ENCODE data around the gene VPS37D. TPM values are rescaled to one million over a fixed set of nuclear protein-coding genes. Genes with fewer than 3 reads are reported as not detected.

The VPS37D gene
- polyA plus RNA-seq, 1 donor from 2014 or later, result 52.7 TPM

DNA sequence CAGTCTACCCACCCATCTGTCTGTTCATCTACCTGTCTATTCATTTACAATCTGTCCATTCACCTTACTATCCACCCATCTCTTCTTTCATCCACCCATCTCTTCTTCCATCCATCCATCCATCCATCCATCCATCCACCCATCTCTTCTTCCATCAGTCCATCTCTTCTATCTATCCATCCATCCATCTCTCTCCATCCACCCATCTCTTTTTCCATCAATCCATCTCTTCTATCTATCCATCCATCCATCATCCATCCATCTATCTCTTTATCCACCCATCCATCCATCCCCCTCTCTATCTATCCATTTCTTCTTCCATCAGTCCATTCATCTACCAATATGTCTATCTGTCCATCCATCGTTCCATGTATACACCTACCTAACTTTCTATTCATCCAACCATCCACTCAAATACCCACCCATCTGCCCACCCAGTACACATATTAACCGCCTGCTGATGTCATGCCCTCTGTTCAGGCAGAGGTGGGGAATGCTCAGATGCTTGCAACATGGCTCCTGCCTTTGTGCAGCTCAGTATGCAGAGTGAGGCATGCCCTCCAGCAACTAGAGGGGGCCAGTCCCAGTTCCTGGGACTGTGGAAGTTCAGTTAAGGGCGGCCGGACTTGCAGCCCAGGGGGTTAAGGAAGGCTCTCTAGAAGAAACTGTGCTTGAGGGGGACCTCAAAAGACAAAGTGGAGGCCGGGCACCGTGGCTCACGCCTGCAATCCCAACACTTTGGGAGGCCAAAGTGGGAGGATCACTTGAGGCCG, 32.0 kb upstream of the VPS37D start:
- Histone ChIP-seq H3K4me2 (ENCODE audit: low read length) (no peak overlapping the region), H3K79me2 (replicated peaks; ENCODE audit: insufficient read depth, low read length) (no peaks in the 10 kb centered on the region), H3K9me3 (ENCODE audit: low read length) (no peaks in the 10 kb centered on the region), H3K9ac (ENCODE audit: low read length) (no peak overlapping the region), H3K27ac (ENCODE audit: low read length) (no peak overlapping the region), H3K27me3 (ENCODE audit: insufficient read depth, low read depth, low read length) (no peaks in the 10 kb centered on the region), H2AFZ (ENCODE audit: low read depth, low read length) (no peak overlapping the region), H3K36me3 (ENCODE audit: insufficient read depth, low read length) (no peaks in the 10 kb centered on the region), H3K9me2 (ENCODE audit: insufficient read depth, low read length) (no peaks in the 10 kb centered on the region), H3F3A (ENCODE audit: insufficient read depth, low read length, poor library complexity, severe bottlenecking) (no peaks in the 10 kb centered on the region), H4K20me1 (ENCODE audit: insufficient read depth) (no peaks in the 10 kb centered on the region), H3K4me3 (ENCODE audit: low read length) (no peak overlapping the region)
- TF ChIP-seq TAF1 (IDR thresholded peaks at IDR 0.05; ENCODE audit: low read depth) (no peak), SMC3 (conservative IDR thresholded peaks at IDR 0.05; ENCODE audit: poor library complexity) (no peak), MXI1 (conservative IDR thresholded peaks at IDR 0.05; ENCODE audit: poor library complexity, severe bottlenecking) (no peak), EP300 (conservative IDR thresholded peaks at IDR 0.05; ENCODE audit: poor library complexity, severe bottlenecking) (no peak), EZH2 (IDR thresholded peaks at IDR 0.05; ENCODE audit: borderline replicate concordance, insufficient read depth, low read length, poor library complexity, severe bottlenecking) (no peak), RAD21 (conservative IDR thresholded peaks at IDR 0.05) (no peak), POLR2AphosphoS5 (IDR thresholded peaks at IDR 0.05) (no peak)
- TF ChIP-seq, protein P1, sequence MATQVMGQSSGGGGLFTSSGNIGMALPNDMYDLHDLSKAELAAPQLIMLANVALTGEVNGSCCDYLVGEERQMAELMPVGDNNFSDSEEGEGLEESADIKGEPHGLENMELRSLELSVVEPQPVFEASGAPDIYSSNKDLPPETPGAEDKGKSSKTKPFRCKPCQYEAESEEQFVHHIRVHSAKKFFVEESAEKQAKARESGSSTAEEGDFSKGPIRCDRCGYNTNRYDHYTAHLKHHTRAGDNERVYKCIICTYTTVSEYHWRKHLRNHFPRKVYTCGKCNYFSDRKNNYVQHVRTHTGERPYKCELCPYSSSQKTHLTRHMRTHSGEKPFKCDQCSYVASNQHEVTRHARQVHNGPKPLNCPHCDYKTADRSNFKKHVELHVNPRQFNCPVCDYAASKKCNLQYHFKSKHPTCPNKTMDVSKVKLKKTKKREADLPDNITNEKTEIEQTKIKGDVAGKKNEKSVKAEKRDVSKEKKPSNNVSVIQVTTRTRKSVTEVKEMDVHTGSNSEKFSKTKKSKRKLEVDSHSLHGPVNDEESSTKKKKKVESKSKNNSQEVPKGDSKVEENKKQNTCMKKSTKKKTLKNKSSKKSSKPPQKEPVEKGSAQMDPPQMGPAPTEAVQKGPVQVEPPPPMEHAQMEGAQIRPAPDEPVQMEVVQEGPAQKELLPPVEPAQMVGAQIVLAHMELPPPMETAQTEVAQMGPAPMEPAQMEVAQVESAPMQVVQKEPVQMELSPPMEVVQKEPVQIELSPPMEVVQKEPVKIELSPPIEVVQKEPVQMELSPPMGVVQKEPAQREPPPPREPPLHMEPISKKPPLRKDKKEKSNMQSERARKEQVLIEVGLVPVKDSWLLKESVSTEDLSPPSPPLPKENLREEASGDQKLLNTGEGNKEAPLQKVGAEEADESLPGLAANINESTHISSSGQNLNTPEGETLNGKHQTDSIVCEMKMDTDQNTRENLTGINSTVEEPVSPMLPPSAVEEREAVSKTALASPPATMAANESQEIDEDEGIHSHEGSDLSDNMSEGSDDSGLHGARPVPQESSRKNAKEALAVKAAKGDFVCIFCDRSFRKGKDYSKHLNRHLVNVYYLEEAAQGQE (IDR thresholded peaks at IDR 0.05; ENCODE audit: borderline replicate concordance), result no peak
- TF ChIP-seq, protein P2, sequence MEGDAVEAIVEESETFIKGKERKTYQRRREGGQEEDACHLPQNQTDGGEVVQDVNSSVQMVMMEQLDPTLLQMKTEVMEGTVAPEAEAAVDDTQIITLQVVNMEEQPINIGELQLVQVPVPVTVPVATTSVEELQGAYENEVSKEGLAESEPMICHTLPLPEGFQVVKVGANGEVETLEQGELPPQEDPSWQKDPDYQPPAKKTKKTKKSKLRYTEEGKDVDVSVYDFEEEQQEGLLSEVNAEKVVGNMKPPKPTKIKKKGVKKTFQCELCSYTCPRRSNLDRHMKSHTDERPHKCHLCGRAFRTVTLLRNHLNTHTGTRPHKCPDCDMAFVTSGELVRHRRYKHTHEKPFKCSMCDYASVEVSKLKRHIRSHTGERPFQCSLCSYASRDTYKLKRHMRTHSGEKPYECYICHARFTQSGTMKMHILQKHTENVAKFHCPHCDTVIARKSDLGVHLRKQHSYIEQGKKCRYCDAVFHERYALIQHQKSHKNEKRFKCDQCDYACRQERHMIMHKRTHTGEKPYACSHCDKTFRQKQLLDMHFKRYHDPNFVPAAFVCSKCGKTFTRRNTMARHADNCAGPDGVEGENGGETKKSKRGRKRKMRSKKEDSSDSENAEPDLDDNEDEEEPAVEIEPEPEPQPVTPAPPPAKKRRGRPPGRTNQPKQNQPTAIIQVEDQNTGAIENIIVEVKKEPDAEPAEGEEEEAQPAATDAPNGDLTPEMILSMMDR (IDR thresholded peaks at IDR 0.05; ENCODE audit: poor library complexity, severe bottlenecking), result no peak

DNA sequence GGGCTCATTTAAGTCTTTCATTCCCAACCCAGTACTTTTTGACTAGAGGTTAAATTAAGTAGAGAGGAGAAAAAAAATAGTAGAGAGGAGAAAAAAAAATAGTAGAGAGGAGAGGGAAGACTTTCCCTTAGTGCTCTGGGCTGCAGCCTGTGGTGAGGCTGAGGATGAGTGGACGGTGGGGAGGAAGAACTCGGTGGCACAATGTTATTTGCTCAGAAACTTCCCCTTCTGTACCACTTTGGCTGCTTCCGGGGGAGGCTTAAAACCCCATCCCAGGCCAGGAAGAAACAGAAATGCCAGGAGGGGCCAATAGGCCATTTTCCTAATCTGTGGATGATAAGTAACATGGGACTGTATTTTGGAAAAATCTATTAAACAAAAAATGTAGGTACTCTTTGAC, 28.7 kb upstream of the VPS37D start:
- Histone ChIP-seq H2AFZ (ENCODE audit: low read depth, low read length) (no peak overlapping the region), H4K20me1 (ENCODE audit: insufficient read depth) (no peaks in the 10 kb centered on the region), H3K79me2 (replicated peaks; ENCODE audit: insufficient read depth, low read length) (no peaks in the 10 kb centered on the region), H3K9me2 (ENCODE audit: insufficient read depth, low read length) (no peaks in the 10 kb centered on the region), H3F3A (ENCODE audit: insufficient read depth, low read length, poor library complexity, severe bottlenecking) (no peaks in the 10 kb centered on the region), H3K36me3 (ENCODE audit: insufficient read depth, low read length) (no peaks in the 10 kb centered on the region), H3K9ac (ENCODE audit: low read length) (no peak overlapping the region), H3K4me3 (ENCODE audit: low read length) (no peak overlapping the region), H3K27me3 (ENCODE audit: insufficient read depth, low read depth, low read length) (no peaks in the 10 kb centered on the region), H3K27ac (ENCODE audit: low read length) (no peak overlapping the region), H3K4me2 (ENCODE audit: low read length) (no peak overlapping the region), H3K9me3 (ENCODE audit: low read length) (no peaks in the 10 kb centered on the region)
- TF ChIP-seq TAF1 (IDR thresholded peaks at IDR 0.05; ENCODE audit: low read depth) (no peak), MXI1 (conservative IDR thresholded peaks at IDR 0.05; ENCODE audit: poor library complexity, severe bottlenecking) (no peak), RAD21 (conservative IDR thresholded peaks at IDR 0.05) (no peak), POLR2AphosphoS5 (IDR thresholded peaks at IDR 0.05) (no peak)
